ENCODE data around the gene CYP24A1.

CYP24A1 gene

GRCh38 chr20:54161008-54161820 lies 12.6 kb downstream of the CYP24A1 start:
- H3K27ac ChIP-seq, result no peak overlapping the region
- no peak for TF ChIP-seq ZFX (IDR thresholded peaks at IDR 0.05)
- TF ChIP-seq CTCF (conservative IDR thresholded peaks at IDR 0.05), result no peak

- TF ChIP-seq CTCF (conservative IDR thresholded peaks at IDR 0.05) (no peak), ZFX (IDR thresholded peaks at IDR 0.05) (no peak)
- no peak overlapping the region for H3K27ac ChIP-seq
Observed at GRCh38 chr20:54160065-54161007, 13.4 kb downstream of the CYP24A1 start.

GRCh38 chr20:54158856-54159418 lies 14.8 kb downstream of the CYP24A1 start:
- no peak overlapping the region for H3K27ac ChIP-seq
- no peak for TF ChIP-seq CTCF (conservative IDR thresholded peaks at IDR 0.05)
- no peak for TF ChIP-seq ZFX (IDR thresholded peaks at IDR 0.05)

- no peak overlapping the region for H3K27ac ChIP-seq
- TF ChIP-seq CTCF (conservative IDR thresholded peaks at IDR 0.05), result no peak
- TF ChIP-seq ZFX (IDR thresholded peaks at IDR 0.05), result no peak
Observed at GRCh38 chr20:54158226-54158625, 15.6 kb downstream of the CYP24A1 start.

GRCh38 chr20:54156981-54157835 lies 16.6 kb downstream of the CYP24A1 start:
- TF ChIP-seq ZFX (IDR thresholded peaks at IDR 0.05) (no peak), CTCF (conservative IDR thresholded peaks at IDR 0.05) (no peak)
- no peak overlapping the region for H3K27ac ChIP-seq

GRCh38 chr20:54156522-54156921 lies 17.3 kb downstream of the CYP24A1 start:
- TF ChIP-seq ZFX (IDR thresholded peaks at IDR 0.05) (no peak), CTCF (conservative IDR thresholded peaks at IDR 0.05) (no peak)
- H3K27ac ChIP-seq, result no peak overlapping the region
